Stimulated activated CD8-positive, alpha-beta memory T cell treated with anti-CD3 and anti-CD28 coated beads, Interleukin-4, amount 100 ng/mL, for 4 hours (primary cell): ENCODE results near the gene ATP1B1.
"Not testable (repeated sequence)": the region's sequence is repeated elsewhere in the genome, so short reads cannot be mapped to it uniquely, and the experiment has no call there.

Experiments used
- DNase-seq, 2 donors: peaks; one replicate each; pipeline ENCODE4 v3.0.0-alpha.2; 2020; ENCODE audit warnings: low read depth in 2 of 2, low spot score in 1 of 2

Gene ATP1B1

DNA sequence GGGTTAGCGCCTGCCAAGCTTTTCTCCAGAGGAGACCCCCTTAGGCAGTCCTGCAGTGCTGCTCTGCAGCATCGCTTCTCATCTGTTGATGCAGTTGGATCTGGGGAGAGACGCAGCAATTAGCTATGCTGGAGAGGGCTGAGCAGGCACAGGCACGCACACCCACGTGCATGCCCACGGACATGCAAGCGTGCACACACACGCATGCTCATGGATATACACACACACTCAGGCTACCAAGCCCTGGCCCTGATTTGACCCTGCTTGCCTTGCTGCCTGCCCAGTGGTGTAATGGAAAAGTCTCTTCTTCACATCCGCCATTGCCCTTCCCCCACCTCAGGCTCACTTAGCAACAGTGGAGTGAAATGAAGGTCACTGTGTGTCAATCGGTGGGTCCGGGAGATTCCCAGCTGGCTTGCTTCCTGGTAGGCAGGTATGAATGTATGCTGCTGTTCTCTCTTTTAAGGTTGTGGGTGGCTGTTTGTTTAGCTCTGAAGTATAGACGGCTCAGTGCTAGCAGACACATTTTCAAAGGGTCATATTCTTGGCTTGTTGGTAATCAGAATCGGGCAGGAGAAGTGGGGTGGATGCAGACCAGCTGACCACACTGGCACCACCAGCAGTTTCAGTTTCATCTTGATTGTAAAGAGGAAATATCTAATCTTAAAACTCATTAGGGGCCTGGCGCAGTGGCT lies 9.5 kb downstream of the ATP1B1 start:
- DNase-seq: no peak

DNA sequence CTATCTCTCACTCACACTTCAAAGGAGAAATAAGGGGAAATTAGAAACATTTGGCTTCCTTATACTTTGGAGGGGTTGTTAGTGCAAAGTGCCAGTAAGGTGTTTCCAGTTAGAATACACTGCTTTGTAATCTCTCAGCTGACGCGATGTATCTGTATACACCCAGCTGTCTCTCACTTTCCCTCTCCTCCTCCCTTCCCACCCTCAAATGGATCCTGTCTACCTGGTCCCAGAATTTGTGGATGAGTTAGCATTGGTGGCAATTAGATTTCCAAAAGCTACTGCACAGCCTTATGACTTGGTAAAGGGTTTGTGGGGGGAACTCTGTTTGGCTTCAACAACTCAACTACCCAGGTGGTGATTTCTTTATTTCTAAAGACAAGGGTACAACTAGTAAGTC lies 10.5 kb downstream of the ATP1B1 start:
- no peak for DNase-seq

DNA sequence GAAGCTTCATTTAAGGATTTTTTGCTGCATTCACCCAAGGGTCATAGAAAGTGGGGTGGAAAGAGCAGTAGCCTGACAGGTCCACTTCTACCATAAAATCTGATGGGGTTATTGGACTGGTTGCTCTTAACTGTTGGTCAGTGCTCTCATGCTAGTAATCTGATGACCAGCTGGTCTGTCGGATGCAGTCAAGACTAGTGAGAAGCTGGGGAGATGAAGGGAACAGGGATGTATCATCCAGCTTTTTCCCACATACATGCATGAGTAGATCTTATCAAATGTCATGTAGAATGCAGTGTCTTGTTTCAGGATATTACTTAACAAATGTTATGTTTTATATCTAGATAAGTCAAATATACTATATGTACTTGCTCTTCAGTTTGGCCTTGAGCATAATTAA lies 11.1 kb downstream of the ATP1B1 start:
- DNase-seq: no peak

DNA sequence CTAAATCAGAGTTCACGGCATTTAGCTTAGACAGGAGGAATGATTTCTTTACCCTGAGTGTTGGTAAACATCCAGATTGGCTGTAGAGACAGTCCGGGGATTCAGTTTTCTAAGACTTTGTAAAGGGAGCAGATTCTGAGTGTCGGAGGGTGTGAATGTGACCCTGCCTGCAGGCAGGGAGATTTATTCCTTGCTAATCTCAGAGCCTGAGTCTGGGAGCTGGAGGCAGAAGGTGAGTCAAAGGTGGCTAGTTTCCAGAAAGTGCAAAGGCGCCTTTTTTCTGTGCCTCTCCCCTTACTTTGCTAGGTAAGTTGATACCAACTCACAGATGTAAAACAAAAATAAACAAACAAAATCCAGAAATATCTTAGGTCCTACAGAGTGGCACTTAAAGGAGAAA lies 11.7 kb downstream of the ATP1B1 start:
- DNase-seq: no peak

DNA sequence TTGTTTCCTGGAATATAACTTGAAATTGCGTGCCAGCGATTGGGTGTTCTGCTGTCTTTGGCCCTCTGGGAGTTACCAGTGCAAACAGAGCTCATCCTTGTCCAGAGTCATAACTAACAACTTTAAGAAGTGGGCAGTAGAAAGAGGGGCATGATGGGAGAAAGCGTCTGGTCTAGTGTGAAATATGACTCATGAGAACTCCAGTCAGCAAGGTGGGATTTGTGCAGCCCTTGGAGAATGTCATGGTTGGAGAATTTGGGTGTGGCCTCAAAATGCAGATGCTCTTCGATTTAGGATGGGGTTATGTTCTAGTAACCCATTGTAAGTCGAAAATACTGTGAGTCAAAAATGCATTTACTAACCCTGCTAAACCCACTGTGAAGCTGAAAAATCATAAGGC lies 12.9 kb downstream of the ATP1B1 start:
- no peak for DNase-seq

DNA sequence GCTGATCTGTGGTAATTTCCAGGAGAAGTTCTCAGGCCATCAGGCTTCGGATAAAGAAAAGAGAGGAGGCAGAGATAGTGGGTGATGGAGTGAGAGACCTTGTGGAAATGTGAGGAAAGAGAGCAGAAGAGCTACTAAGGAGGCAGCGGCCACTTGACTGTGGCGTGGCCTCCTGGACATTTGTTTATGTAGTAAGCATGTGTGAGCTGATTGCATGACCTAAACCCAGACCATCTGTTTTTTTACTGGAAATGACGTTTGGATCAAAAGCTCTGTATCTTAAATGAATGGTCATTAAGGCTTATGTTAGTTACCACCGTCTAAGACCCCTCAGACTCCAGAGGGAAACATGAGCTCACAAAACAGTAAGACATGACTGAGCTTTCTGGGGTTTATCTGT lies 13.6 kb downstream of the ATP1B1 start:
- DNase-seq: no peak

DNA sequence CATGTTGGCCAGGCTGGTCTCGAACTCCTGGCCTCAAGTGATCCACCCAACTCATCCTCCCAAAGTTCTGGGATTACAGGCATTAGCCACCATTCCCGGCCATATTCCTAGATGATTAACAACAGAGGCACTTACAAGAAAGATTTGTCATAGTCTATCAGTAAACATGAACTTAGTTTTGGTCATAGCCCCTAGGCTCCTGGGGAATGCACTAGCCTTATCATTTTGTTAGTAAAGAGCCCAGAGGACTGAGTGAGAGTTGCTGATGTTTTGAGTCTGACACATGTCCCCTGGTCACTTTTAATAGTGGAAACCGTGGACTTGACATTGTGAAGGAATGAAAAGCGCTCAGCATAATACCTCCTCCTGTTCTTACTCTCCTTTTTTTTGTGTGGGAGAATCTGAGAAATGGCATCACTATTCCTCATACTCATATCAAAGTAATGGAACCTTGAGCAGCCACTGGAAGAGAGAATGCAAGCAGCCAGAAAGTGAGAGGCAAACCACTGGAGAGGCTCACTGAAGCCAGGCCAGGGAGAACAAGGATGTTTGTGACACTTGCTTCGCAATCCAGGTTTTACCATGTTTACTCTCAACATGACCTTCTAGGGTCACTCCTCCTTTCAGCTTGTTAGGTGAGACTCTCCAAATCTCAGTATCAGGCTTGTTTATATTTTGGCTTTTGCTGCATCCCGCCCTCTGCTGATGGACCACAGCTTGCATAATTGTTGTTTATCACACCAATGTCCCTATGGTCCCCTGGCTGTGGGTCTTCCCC lies 14.8 kb downstream of the ATP1B1 start:
- no peak for DNase-seq

DNA sequence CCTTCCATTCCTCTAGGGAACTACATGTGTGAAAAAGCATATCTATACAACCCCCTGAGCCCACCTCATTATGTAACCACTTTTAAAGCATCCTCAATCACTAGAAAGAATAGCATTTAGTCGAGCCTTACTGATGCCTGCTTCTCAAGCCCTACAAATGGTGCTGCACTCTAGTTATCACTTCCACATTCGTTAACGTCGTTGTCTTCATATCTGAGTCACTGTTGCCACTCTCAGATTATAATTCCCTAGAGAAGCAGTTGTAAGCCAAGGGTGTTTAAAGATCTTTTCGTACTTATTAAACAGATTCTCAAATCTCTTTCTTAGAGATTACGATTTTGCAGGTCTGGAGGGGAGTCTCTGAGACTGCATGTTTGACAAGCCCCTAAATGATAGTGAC lies 16.5 kb downstream of the ATP1B1 start:
- DNase-seq: no peak

DNA sequence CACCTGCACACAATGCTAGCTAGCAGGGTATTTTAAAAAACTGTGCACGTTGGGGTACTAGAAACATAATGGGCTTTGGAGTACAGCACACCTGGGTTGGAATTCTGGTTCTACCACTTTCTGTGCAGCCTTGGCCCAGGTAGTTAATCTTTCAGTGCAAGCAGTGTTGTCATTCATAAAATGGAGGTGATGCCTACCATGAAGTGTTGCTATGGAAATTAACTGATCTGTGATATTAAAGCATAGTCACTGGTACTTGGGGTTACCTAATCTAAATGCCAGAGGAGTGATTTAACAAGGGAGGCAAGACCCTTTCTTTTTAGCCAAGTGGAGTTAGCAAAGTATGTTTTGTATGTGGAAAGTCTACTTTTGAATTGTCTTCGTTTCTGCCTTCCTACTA lies 18.0 kb downstream of the ATP1B1 start:
- DNase-seq: no peak

DNA sequence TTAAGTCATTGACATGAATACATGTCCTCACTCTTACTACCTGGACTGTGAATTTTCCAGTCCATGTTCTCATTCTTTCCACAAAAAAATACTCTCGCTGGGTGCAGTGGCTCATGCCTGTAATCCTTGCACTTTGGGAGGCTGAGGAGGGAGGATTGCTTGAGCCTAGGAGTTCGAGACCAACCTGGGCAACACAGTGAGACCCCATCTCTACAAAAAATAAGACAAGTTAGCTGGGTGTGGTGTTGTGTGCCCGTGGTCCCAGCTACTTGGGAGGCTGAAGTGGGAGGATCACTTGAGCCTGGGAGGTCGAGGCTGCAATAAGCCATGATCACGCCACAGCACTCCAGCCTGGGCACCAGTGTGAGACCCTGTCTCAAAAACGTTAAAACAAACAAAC lies 19.1 kb downstream of the ATP1B1 start:
- not testable (repeated sequence) for DNase-seq

DNA sequence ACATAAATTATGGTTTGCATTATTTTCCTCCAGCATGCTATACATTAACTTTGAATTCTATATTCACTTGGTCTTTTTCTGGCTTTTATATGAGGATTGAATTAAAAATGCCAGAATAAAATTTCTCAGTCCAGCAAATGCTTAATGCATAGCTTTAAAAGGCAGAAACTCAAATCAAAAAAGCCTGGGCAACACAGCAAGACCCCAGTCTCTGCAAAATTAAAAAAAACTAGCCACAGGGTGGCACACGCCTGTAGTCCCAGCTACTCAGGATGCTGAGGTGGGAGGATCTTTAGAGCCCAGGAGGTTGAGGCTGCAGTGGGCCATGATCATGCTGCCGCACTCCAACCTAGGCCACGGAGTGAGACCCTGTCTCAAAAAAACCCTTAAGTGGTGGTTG lies 19.8 kb downstream of the ATP1B1 start:
- no peak for DNase-seq

DNA sequence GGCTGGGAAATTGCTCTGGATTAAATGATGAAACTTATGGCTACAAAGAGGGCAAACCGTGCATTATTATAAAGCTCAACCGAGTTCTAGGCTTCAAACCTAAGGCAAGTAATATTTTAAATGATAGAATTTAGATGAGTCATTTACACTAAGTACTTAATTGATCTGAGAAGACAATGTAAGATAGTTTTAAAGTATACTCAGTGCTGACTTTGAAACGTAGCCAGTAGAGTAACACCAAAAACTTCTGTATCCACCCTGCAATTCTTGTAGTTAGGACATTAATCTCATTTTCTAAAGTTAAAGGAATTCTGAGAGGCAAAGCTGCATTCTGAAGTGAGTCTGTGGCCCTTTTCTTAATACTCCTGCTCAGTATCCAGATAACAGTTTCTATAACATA lies 20.8 kb downstream of the ATP1B1 start:
- DNase-seq: no peak

DNA sequence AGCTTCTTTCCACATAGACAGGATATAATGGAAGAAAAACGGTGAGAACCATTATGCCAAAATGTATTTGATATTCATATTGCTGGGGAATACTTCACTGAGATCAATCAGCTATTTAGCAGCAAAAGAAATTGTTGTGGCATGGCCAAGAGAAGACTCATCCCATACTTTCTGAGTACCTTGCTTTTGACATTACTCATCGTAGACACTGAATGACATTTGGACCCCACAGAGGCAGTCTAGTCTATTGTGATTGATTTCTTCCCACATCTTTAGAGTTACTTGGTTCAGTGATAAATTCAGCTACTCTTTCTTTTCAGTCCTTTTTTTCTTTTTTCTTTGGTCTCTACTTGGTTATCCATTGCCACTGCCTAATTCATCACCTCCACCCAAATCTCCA lies 22.1 kb downstream of the ATP1B1 start:
- no peak for DNase-seq

DNA sequence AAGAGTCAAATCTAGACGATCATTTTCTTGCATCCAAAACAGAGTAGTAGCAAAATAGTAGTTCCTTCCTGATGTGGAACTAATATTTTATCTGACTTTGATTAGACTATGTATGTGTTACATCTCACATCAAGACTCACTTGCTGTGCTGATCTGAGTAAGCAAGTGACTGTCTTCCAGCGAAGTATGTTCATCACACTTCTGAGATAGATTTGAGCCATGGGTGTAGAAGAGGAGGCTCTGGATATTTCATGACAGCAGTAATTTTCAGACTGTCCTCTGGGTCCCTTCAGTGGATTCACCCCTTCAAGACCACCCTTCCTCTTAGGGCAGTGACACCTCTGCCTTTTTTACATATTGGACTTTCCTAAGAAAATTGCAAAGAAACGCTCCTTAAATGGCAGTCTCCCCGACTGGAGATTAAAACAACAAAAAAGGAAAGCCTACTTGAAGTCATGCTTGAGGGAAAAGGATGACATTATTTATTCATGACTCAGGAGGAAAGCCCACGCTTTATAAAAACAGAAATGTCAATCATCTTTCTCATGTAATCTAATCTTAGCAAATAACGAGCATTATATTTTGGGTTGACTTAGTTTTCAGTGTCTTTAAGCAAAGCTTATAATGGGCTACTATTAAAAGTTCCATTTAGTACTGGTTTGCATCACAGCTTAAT lies 22.8 kb downstream of the ATP1B1 start:
- no peak for DNase-seq

DNA sequence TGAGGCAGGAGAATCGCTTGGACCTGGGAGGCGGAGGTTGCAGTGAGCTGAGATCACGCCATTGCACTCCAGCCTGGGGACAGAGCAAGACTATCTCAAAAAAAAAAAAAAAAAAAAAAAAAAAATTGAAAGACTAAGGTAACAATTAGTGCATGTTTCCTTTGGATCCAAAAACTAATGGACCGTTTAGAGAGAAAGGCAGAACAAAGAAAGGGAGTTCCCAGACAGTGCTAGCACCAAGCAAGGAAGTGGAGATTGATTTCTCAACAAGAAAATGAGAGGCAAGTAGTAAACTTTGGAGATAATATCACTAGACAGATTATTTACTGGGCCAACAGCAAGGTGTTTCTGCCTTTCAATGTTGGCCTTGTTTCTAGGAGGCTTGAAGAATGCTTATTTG lies 24.2 kb downstream of the ATP1B1 start:
- DNase-seq: no peak

DNA sequence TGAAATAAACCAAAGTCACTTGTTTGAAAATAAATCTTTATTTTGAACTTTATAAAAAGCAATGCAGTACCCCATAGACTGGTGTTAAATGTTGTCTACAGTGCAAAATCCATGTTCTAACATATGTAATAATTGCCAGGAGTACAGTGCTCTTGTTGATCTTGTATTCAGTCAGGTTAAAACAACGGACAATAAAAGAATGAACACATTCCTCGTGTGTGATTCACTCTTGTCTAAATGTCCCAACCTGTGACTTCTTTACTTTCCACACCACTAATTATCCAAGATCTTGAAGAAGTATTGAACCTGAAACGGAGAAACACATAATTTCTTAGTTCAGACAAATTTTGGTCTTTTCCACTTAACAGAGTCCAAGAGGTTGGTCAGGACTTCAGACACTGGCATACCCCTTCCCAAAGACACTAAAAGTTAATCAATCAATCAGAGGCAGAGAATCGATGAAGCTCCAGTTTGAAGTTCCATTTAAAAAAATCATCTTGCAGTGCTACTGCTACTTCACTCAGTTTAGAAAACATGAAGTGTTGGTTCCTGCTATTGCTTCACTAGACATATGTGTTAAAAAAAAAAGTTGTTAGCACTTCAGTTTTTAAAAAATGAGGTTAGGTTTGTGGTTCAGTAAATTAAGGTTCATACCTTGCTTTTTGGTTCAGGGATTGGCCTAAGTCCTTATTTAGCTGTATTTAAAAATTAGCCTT lies 26.2 kb downstream of the ATP1B1 start:
- DNase-seq: no peak

DNA sequence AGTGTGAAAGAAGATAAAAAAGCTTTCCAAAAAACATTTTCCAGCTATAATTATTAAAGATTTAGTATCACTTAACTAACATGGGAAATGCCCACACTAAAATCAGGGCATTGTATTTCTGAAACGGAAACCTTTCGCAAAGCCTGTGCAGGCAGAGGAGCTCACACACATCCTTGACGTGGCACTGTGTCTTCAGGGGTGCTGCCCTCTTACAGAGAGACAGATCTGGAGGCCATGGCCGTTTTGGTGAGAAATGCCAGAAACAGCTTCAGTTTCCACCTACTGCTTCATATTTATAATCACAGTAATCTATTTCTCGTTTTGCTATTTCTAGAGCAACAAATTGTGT lies 26.7 kb downstream of the ATP1B1 start:
- no peak for DNase-seq

DNA sequence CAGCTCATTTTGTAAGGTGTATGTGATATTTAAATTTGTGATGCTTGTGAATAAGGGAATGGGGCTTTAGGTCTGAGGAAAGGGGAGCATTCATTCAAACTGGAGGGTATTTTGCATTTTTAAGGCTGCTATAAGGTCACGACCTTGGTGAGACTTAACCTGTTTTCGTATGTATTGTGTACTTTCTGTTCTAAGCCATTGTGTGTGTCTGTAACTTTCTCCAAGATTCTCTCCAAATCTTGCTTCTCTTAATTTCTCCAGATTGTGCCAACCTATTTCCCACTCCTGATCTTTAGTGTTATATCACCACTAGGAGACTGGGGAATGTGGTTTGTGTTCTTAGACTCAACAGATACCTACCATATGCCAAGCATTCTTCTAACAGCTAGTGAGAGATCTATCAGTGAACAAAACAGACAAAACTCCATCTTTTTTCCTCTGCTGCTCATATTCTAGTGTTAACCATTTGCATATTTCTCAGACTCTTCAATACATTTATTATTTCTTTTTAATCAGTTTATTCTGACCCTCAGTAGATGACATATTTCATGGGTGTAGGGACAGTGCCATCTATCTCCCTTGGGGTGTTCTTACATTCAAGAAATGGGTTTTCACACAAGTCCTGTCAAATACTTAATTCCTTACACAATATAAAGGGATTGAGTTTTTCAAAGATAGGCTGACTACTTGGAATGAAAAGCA lies 27.5 kb downstream of the ATP1B1 start:
- DNase-seq: no peak

DNA sequence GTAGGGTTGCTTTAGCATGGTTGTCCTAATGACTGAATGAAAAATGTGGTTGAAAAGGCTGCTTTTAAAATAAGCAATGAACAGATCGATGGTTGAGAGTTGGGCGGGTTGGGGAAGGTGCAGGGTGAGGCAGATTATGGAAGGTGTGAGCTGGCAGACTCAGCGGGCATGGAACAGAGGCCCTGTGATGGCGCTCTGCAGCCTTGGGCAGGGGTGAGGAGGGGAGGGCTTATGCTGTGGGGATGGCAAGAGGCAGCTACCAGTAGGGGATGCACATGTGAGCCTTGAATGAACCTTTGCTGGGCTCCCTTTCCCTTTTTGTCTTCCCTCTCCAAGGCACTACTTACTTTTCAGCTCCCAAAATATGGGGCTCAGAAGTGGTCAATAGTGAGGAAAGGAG lies 30.9 kb downstream of the ATP1B1 start:
- DNase-seq: no peak

DNA sequence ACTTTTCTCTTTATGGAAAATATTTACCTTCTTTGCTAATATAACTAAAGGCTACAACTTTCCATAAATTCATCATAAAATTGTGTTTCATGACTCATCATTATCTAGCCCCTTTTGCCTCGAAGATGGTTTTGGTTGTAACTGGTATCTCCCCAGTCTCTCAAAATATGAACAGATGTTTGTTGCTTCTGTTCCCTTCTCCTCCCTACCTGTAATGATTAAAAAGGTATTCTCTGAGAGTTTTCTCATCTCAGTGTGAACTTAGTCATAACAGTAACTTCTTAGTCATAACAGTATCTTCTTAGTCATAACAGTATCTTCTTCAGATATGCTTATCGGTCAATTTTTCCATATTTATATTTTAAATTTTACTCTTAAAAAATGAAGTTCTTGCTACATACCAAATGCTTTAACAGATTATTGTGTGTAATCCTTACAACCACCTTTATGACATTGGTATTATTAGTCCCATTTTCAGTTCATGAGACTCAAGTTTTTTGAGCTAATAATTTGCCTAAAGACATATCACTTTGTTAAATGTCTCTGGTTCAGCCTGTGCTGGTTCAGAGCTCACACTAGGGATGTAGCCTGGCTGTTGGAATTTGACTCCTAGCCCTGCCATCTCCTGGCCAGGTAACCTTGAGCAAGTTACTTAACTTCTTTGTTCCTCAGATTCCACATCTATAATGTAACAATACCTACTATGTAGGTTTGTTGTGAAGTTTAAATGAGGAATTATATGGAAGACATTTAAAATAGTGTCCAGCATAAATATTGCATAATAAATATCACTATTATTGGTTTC lies 32.6 kb downstream of the ATP1B1 start:
- no peak for DNase-seq
